ENCODE measurements around the gene FAM186B. TPM values are rescaled to one million over a fixed set of nuclear protein-coding genes. Genes with fewer than 3 reads are reported as not detected.

FAM186B gene
- total and polyA plus RNA-seq, 2 of the 13 experiments (the other 11 are each of a cell fraction or from before 2014, with no cell fraction given): 0.07 to 0.20 TPM

DNA sequence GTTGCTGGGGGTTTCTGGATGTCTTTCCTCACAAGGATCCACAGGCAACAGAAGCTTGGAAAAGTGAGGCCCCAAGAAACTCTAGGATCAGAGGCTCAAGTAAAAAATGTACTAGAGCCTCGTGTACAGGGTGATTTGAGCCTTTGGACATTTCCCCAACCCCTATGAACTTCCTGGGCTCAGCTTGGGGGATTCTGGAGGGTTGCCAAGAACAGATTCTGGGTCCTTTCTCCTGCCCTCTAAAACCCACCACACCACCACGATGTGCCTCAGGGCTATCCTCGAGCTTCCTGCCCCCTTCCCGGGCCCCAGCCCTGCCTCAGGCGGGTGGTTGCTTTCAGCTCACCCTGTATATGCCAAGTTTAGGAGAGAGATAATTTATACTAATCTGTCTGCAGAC is 583 bp downstream of the FAM186B start (continued):
- TF ChIP-seq HIC2 (CRISPR knock-in tag; IDR thresholded peaks at IDR 0.05; ENCODE audit: low read depth): no peak
- TF ChIP-seq NPAS2 (CRISPR knock-in tag; IDR thresholded peaks at IDR 0.05; ENCODE audit: borderline replicate concordance): no peak

- 73% methylated on average over 1 of the region's 1 CpG for WGBS (ENCODE audit: low lambda C conversion rate)
- CTCF ChIA-PET (ENCODE audit: low intra/inter-chr PET ratio, low total read pairs): no interaction called here
- POLR2A ChIA-PET: no interaction called here
- Histone ChIP-seq H3K27ac (ENCODE audit: extremely low read length, insufficient read depth, low read length) (no peak overlapping the region), H2AFZ (ENCODE audit: low read length) (no peak overlapping the region), H3K4me3 (replicated peaks in 1 of 3; ENCODE audit: insufficient read depth in 1 of 3, low read depth in 2 of 3, low read length in 3 of 3) (no peak overlapping the region), H3K36me3 (replicated peaks in 1 of 2; ENCODE audit: control insufficient read depth in 1 of 2, insufficient read depth in 2 of 2, low read length in 2 of 2) (no peaks in the 10 kb centered on the region), H3K9ac (ENCODE audit: insufficient read depth, low read depth, low read length) (no peak overlapping the region), H3K4me2 (ENCODE audit: low read depth, low read length) (no peak overlapping the region), H3K9me3 (ENCODE audit: low read length) (no peaks in the 10 kb centered on the region), H4K20me1 (ENCODE audit: insufficient read depth, low read length) (no peaks in the 10 kb centered on the region), H3K27me3 (ENCODE audit: control insufficient read depth in 1 of 2, insufficient read depth in 2 of 2, low read length in 2 of 2) (no peaks in the 10 kb centered on the region), H3K4me1 (ENCODE audit: insufficient read depth, low read length) (peaks cover 10% of the 10 kb centered on the region; the same call in 1 of the 2 replicates), H3K79me2 (ENCODE audit: insufficient read depth, low read length) (no peaks in the 10 kb centered on the region)
- DNase-seq (ENCODE audit: low spot score): no peak
- no peak for ATAC-seq
- intact Hi-C loops (cut with micrococcal nuclease; ENCODE audit: unreplicated experiment) (no loop called here), in situ Hi-C loops (cut with HindIII; ENCODE audit: extremely low pct_ligation_motif_present, low pct_unique_long_range_greater_than_20kb) (no loop called here)
- no peak for FAIRE-seq
- BruUV-seq (replicated peaks): no TSS peak
- no peak for TF ChIP-seq SKIL (CRISPR knock-in tag; IDR thresholded peaks at IDR 0.05; ENCODE audit: borderline replicate concordance)
- no peak for TF ChIP-seq ZNF160 (CRISPR knock-in tag; IDR thresholded peaks at IDR 0.05)
- TF ChIP-seq ZNF562 (CRISPR knock-in tag; IDR thresholded peaks at IDR 0.05; ENCODE audit: borderline replicate concordance): no peak
- no peak for TF ChIP-seq ZNF24 (IDR thresholded peaks at IDR 0.05)
- no peak for TF ChIP-seq MED13 (CRISPR knock-in tag; IDR thresholded peaks at IDR 0.05)
- TF ChIP-seq IRF2 (CRISPR knock-in tag; IDR thresholded peaks at IDR 0.05): no peak
- TF ChIP-seq NRL (CRISPR knock-in tag; IDR thresholded peaks at IDR 0.05; ENCODE audit: borderline replicate concordance): no peak
- TF ChIP-seq, protein P1, sequence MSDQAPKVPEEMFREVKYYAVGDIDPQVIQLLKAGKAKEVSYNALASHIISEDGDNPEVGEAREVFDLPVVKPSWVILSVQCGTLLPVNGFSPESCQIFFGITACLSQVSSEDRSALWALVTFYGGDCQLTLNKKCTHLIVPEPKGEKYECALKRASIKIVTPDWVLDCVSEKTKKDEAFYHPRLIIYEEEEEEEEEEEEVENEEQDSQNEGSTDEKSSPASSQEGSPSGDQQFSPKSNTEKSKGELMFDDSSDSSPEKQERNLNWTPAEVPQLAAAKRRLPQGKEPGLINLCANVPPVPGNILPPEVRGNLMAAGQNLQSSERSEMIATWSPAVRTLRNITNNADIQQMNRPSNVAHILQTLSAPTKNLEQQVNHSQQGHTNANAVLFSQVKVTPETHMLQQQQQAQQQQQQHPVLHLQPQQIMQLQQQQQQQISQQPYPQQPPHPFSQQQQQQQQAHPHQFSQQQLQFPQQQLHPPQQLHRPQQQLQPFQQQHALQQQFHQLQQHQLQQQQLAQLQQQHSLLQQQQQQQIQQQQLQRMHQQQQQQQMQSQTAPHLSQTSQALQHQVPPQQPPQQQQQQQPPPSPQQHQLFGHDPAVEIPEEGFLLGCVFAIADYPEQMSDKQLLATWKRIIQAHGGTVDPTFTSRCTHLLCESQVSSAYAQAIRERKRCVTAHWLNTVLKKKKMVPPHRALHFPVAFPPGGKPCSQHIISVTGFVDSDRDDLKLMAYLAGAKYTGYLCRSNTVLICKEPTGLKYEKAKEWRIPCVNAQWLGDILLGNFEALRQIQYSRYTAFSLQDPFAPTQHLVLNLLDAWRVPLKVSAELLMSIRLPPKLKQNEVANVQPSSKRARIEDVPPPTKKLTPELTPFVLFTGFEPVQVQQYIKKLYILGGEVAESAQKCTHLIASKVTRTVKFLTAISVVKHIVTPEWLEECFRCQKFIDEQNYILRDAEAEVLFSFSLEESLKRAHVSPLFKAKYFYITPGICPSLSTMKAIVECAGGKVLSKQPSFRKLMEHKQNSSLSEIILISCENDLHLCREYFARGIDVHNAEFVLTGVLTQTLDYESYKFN (CRISPR knock-in tag; conservative IDR thresholded peaks at IDR 0.05): no peak
- TF ChIP-seq ZNF773 (CRISPR knock-in tag; IDR thresholded peaks at IDR 0.05; ENCODE audit: borderline replicate concordance): no peak
- no peak for TF ChIP-seq ZNF737 (CRISPR knock-in tag; IDR thresholded peaks at IDR 0.05; ENCODE audit: borderline replicate concordance)
- no peak for TF ChIP-seq DNMT1 (CRISPR knock-in tag; IDR thresholded peaks at IDR 0.05)
- TF ChIP-seq PHB2 (IDR thresholded peaks at IDR 0.05; ENCODE audit: partially characterized antibody): no peak
- TF ChIP-seq TMF1 (CRISPR knock-in tag; IDR thresholded peaks at IDR 0.05; ENCODE audit: low read depth): no peak
- TF ChIP-seq EP300 (IDR thresholded peaks at IDR 0.05; ENCODE audit: low read depth in 2 of 2, low read length in 2 of 2): no peak
- TF ChIP-seq EP300 (CRISPR knock-in tag; IDR thresholded peaks at IDR 0.05; ENCODE audit: borderline replicate concordance): no peak
- TF ChIP-seq NR2F2 (IDR thresholded peaks at IDR 0.05; ENCODE audit: borderline replicate concordance, low read depth): no peak
Measured at GRCh38 chr12:49603721-49604120, 1.7 kb downstream of the FAM186B start.
